ENCODE results near the gene DCTPP1.

DCTPP1 gene

GRCh38 chr16:30381291-30382041, 48.4 kb downstream of the DCTPP1 start:
- DNase-seq, result no peak
- Histone ChIP-seq H3K4me3 (ENCODE audit: low read depth, low read length) (no peak overlapping the region), H3K27ac (no peak overlapping the region), H3K36me3 (peaks cover 4% of the 10 kb centered on the region), H3K9me3 (ENCODE audit: severe bottlenecking) (no peaks in the 10 kb centered on the region), H3K27me3 (ENCODE audit: insufficient read depth, low read depth, severe bottlenecking) (no peaks in the 10 kb centered on the region)
- no peak for TF ChIP-seq CTCF (IDR thresholded peaks at IDR 0.05; ENCODE audit: low read depth, low read length)

GRCh38 chr16:30380803-30381208, 49.0 kb downstream of the DCTPP1 start:
- H3K4me3 ChIP-seq (ENCODE audit: low read depth, low read length), result no peak overlapping the region
- no peaks in the 10 kb centered on the region for H3K9me3 ChIP-seq (ENCODE audit: severe bottlenecking)
- no peak for TF ChIP-seq CTCF (IDR thresholded peaks at IDR 0.05; ENCODE audit: low read depth, low read length)
- peaks cover 4% of the 10 kb centered on the region for H3K36me3 ChIP-seq
- no peak overlapping the region for H3K27ac ChIP-seq
- H3K27me3 ChIP-seq (ENCODE audit: insufficient read depth, low read depth, severe bottlenecking), result no peaks in the 10 kb centered on the region
- DNase-seq, result no peak

- no peak overlapping the region for H3K4me3 ChIP-seq (ENCODE audit: low read depth, low read length)
- no peak for TF ChIP-seq CTCF (IDR thresholded peaks at IDR 0.05; ENCODE audit: low read depth, low read length)
Measured at GRCh38 chr16:30380072-30380802, 49.6 kb downstream of the DCTPP1 start.

GRCh38 chr16:30379158-30379783, 50.6 kb downstream of the DCTPP1 start:
- Histone ChIP-seq H3K4me3 (ENCODE audit: low read depth, low read length) (peak overlapping the region; percentile 57), H3K27me3 (ENCODE audit: insufficient read depth, low read depth, severe bottlenecking) (no peaks in the 10 kb centered on the region), H3K36me3 (peaks cover 4% of the 10 kb centered on the region), H3K27ac (peak overlapping the region; percentile 98), H3K9me3 (ENCODE audit: severe bottlenecking) (no peaks in the 10 kb centered on the region)
- no peak for TF ChIP-seq CTCF (IDR thresholded peaks at IDR 0.05; ENCODE audit: low read depth, low read length)
- no peak for DNase-seq

More at GRCh38 chr16:30380072-30380802, 49.6 kb downstream of the DCTPP1 start:
- no peak overlapping the region for H3K27ac ChIP-seq
- no peaks in the 10 kb centered on the region for H3K27me3 ChIP-seq (ENCODE audit: insufficient read depth, low read depth, severe bottlenecking)
- peaks cover 4% of the 10 kb centered on the region for H3K36me3 ChIP-seq
- H3K9me3 ChIP-seq (ENCODE audit: severe bottlenecking), result no peaks in the 10 kb centered on the region
- DNase-seq, result no peak

GRCh38 chr16:30378236-30379157, 51.3 kb downstream of the DCTPP1 start:
- DNase-seq, result peak; percentile 98
- peak; percentile 33; the same call in 1 of the 2 replicates for TF ChIP-seq CTCF (IDR thresholded peaks at IDR 0.05; ENCODE audit: low read depth, low read length)
- peak overlapping the region; percentile 57 for H3K4me3 ChIP-seq (ENCODE audit: low read depth, low read length)

More at GRCh38 chr16:30378236-30379157, 51.3 kb downstream of the DCTPP1 start:
- Histone ChIP-seq H3K27ac (peak overlapping the region; percentile 98), H3K9me3 (ENCODE audit: severe bottlenecking) (no peaks in the 10 kb centered on the region), H3K36me3 (peaks cover 4% of the 10 kb centered on the region), H3K27me3 (ENCODE audit: insufficient read depth, low read depth, severe bottlenecking) (no peaks in the 10 kb centered on the region)
